Hypothalamus (tissue), 51 donors: ENCODE measurements around the gene MACROD2.
"Not testable (repeated sequence)": the region's sequence is repeated elsewhere in the genome, so short reads cannot be mapped to it uniquely, and the experiment has no call there.

Experiments used
- DNase-seq, 51 donors: peaks; one replicate each; lab custom pipeline; 2025; lab: John Stamatoyannopoulos, UW

The MACROD2 gene

GRCh38 chr20:15985494-15986368, 1990.4 kb downstream of the MACROD2 start:
- not testable (repeated sequence) for DNase-seq

- no peak for DNase-seq
These were observed 1991.4 kb downstream of the MACROD2 start for GRCh38 chr20:15986690-15987089.

- no peak for DNase-seq
These were observed 1996.0 kb downstream of the MACROD2 start for GRCh38 chr20:15991279-15991678.

- no peak for DNase-seq
These were observed 1997.2 kb downstream of the MACROD2 start for GRCh38 chr20:15992564-15992963.

- no peak for DNase-seq
These were observed 2004.8 kb downstream of the MACROD2 start for GRCh38 chr20:16000112-16000511.

- DNase-seq, result no peak
These were observed 2006.0 kb downstream of the MACROD2 start for GRCh38 chr20:16001286-16001685.

- DNase-seq, result no peak
These were observed 2008.0 kb downstream of the MACROD2 start for GRCh38 chr20:16003310-16003709.

- no peak for DNase-seq
These were observed 2009.0 kb downstream of the MACROD2 start for GRCh38 chr20:16004108-16004854.

GRCh38 chr20:16005021-16005914, 2010.0 kb downstream of the MACROD2 start:
- DNase-seq, result no peak

- DNase-seq, result no peak
These were observed 2010.7 kb downstream of the MACROD2 start for GRCh38 chr20:16005915-16006493.

- no peak for DNase-seq
These were observed 2011.8 kb downstream of the MACROD2 start for GRCh38 chr20:16007164-16007563.

- DNase-seq, result no peak
These were observed 2012.6 kb downstream of the MACROD2 start for GRCh38 chr20:16007962-16008361.

- peak in 1 of 51 donors; percentile 8 for DNase-seq
These were observed 2015.7 kb downstream of the MACROD2 start for GRCh38 chr20:16011056-16011455.

GRCh38 chr20:16011519-16011918, 2016.2 kb downstream of the MACROD2 start:
- no peak for DNase-seq

- not testable (repeated sequence) for DNase-seq
These were observed 2017.6 kb downstream of the MACROD2 start for GRCh38 chr20:16012934-16013333.

GRCh38 chr20:16013631-16014030, 2018.3 kb downstream of the MACROD2 start:
- DNase-seq, result no peak

GRCh38 chr20:16014436-16014835, 2019.1 kb downstream of the MACROD2 start:
- DNase-seq, result no peak

- DNase-seq, result no peak
These were observed 2022.3 kb downstream of the MACROD2 start for GRCh38 chr20:16017656-16018055.

GRCh38 chr20:16018881-16019280, 2023.6 kb downstream of the MACROD2 start:
- DNase-seq, result no peak

- no peak for DNase-seq
These were observed 2025.7 kb downstream of the MACROD2 start for GRCh38 chr20:16020971-16021370.
